Endometrium (tissue), 2 donors: ENCODE results near the gene EPPIN.

Source experiments
- FAIRE-seq: peaks from 2 replicates; lab custom pipeline; 2012; peaks lifted over from hg19 to GRCh38; lab: Jason Lieb, UNC
- donor health status: control.
- donor health status: control.

The EPPIN gene

GRCh38 chr20:45538209-45538799 is 8.9 kb downstream of the EPPIN start:
- no peak for FAIRE-seq

- no peak for FAIRE-seq
Measured at GRCh38 chr20:45527294-45527693, 19.9 kb downstream of the EPPIN start.

GRCh38 chr20:45523821-45524220 is 23.4 kb downstream of the EPPIN start:
- no peak for FAIRE-seq

GRCh38 chr20:45518282-45518681 is 28.9 kb downstream of the EPPIN start:
- FAIRE-seq: no peak

- no peak for FAIRE-seq
Measured at GRCh38 chr20:45515147-45515913, 31.9 kb downstream of the EPPIN start, which contains the start of gene SPINT3. Gene SPINT3 (minus strand): TSS chr20:45515622. CDS start chr20:45515608, 14 bp downstream.

GRCh38 chr20:45510242-45510862 is 36.8 kb downstream of the EPPIN start:
- FAIRE-seq: no peak

GRCh38 chr20:45509091-45509490 is 38.1 kb downstream of the EPPIN start:
- FAIRE-seq: no peak

- no peak for FAIRE-seq
Measured at GRCh38 chr20:45508068-45508886, 38.9 kb downstream of the EPPIN start.

GRCh38 chr20:45507011-45507820 is 40.0 kb downstream of the EPPIN start:
- no peak for FAIRE-seq

GRCh38 chr20:45506398-45506797 is 40.8 kb downstream of the EPPIN start:
- no peak for FAIRE-seq

- no peak for FAIRE-seq
Measured at GRCh38 chr20:45503403-45503802, 43.8 kb downstream of the EPPIN start.

GRCh38 chr20:45502561-45502960 is 44.6 kb downstream of the EPPIN start:
- no peak for FAIRE-seq

- no peak for FAIRE-seq
Measured at GRCh38 chr20:45501600-45501999, 45.6 kb downstream of the EPPIN start.

GRCh38 chr20:45500022-45500421 is 47.2 kb downstream of the EPPIN start:
- FAIRE-seq: no peak

GRCh38 chr20:45497971-45498494 is 49.2 kb downstream of the EPPIN start:
- FAIRE-seq: no peak

- FAIRE-seq: no peak
Measured at GRCh38 chr20:45496166-45496565, 51.0 kb downstream of the EPPIN start.

- FAIRE-seq: no peak
Measured at GRCh38 chr20:45495501-45495941, 51.7 kb downstream of the EPPIN start.
